GM21367 (cell line): ENCODE measurements around the gene ZNF618.
"Not testable (repeated sequence)": the region's sequence is repeated elsewhere in the genome, so short reads cannot be mapped to it uniquely, and the experiment has no call there.

ENCODE experiments used
- ATAC-seq: cut with Tn5 transposase; IDR thresholded peaks from one replicate; pipeline ENCODE4 v1.9.1; 2021; ENCODE audit not compliant: unreplicated experiment

Gene ZNF618

DNA sequence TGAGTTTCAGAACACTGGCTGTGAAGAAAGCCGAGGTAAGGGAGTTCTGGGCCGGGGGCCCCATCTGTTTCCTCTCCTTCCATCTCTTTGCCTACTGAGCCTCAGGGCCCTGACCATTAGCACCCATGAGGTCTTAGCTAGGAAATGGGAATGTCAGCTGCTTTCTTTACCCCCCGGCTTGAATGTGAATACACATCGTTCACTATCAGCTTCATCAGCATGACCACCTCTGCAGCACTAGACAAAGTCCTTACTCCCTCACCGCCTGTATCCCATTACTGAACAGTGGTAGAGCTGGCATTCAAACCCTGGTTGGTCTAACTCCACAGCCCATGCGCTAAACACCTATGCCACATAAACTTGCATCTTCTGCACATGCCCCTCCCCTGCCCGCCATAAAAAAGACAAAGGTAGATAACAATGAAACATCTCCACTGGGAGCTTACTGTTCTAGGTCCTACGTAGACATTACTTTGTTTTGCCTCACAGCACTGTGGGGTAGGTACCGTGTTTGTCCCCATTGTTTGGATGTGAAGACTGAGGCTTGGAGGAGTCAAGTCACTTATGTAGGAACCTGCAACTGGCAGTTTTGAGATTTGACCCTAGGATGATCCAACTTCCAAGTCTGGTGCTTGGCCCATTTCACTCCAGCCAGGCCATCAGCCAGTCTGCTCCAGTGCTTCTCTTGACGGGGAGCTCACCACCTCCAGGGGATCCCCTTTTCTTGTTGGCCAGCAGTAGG is 108.7 kb downstream of the ZNF618 start:
- ATAC-seq = no peak

DNA sequence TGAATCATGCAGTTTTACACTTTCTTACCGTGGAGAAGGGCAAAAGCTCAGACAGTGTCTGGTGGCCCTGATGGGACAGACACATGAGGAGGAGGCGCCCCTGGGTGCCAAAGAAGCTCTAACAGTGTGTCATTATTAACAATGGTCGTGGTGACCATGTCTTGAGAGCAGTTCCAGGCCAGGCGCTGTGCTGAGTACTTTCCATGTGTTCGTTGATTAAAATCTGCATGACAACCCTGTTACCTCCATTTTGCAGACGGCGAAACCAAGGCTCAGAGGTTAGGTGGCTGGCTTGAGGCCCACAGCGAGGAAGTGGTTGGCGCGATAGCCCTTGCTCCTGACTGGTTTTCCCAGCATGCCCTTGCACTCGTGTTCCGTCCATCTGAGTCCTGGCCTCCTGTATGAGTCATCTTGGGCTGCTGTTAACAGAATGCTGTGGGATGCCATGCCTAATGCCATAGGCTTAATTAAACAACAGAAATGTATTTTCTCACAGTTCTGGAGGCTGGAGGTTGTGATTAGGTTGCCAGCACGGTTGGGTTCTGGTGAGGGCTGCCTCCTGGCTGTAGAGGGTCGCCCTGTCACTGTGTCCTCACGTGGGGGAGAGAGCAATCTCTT is 110.0 kb downstream of the ZNF618 start:
- no peak for ATAC-seq

DNA sequence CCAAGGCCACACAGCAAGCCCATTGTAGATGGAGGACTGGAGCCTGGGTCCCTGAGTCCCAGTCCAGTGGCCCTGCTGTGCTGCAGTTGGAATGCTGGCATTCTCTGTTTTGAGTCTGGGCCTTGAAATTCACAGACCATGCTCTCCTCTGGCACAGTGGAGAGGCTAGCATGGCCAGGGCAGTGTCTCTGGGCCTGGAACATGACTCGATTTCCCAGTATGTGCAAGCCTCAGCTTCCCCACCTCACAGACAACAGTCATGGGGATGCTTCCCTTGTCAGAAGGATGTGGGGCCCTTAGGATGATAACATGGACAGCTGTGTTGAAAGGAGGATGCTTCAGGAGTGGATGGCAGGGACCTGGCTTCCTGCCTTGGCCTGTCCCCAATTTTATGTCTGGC is 110.8 kb downstream of the ZNF618 start:
- no peak for ATAC-seq

DNA sequence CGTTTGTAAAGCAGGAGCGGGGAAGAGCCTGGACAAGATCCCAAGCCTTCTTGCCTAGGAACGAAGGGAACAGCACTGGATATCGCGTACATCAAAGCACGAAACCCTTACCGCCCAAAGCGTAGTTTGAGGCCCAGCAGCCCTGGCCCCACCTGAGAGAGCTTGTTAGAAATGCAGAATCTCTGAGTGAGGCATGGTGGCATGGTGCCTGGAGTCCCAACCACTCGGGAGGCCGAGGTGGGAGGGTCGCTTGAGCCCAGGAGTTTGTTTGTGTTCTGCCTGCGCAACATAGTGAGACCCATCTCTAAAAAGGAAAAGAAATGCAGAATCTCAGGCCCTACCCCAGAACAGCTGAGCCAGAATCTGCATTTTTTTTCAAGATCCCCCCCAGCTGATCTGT is 111.4 kb downstream of the ZNF618 start:
- ATAC-seq = no peak

DNA sequence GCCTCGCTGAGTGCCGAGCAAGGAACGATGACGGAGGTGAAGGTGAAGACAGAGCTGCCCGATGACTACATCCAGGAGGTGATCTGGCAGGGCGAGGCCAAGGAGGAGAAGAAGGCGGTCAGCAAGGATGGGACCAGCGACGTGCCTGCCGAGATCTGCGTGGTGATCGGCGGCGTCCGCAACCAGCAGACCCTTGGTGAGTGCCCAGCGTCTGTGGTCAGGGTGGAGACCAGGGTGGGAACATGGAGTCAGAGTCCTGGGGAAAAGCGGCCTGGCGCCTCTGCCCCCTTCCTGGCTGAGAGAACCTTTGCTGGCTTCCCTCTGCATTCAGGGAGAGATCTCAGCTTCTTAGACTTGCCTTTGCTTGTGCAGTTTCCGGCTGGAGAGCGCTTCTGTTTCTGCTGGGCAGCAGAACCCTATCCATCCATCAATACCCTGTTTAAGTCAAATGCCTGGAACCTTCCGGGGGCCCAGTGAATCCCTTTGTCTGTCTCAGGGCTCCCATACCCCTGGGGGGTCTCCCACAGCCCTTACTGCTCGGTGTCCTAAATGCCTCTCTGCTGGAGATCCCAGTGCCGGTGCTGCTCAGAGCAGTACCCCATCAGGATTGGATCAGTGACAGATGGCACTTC is 112.4 kb downstream of the ZNF618 start:
- ATAC-seq = no peak

DNA sequence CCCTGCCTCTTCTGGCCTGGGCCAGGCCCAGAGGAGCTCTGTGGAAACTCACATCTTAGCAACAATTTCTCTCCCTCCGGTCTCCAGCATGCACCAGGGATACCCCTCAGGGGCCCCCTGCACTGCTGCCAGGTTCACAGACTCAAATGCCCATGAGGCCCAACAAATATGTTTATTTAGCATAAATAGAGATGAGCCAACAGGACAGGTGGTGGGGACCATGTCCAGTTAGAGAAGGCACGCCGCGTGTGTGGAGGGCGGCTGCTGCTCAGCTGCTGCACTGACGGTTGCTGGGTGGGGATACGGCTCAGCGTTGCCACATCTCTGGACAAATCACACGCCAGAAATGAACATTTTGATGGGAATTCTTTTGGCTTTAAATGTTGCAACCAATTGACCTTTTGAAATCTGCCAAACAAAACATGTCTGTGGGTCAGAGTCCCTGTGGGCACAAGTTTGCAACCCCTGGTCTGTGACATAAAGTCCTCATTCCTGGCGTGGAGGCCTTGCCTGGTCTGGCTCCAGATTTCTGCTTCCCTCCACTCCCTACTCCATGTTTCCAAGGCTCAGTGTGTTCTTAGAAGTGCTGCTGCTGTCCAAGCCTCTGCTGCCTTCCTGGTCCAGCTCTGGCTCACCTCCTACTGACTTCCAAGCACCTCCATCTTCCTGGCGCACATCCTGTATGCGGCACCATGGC is 113.1 kb downstream of the ZNF618 start:
- ATAC-seq = no peak

DNA sequence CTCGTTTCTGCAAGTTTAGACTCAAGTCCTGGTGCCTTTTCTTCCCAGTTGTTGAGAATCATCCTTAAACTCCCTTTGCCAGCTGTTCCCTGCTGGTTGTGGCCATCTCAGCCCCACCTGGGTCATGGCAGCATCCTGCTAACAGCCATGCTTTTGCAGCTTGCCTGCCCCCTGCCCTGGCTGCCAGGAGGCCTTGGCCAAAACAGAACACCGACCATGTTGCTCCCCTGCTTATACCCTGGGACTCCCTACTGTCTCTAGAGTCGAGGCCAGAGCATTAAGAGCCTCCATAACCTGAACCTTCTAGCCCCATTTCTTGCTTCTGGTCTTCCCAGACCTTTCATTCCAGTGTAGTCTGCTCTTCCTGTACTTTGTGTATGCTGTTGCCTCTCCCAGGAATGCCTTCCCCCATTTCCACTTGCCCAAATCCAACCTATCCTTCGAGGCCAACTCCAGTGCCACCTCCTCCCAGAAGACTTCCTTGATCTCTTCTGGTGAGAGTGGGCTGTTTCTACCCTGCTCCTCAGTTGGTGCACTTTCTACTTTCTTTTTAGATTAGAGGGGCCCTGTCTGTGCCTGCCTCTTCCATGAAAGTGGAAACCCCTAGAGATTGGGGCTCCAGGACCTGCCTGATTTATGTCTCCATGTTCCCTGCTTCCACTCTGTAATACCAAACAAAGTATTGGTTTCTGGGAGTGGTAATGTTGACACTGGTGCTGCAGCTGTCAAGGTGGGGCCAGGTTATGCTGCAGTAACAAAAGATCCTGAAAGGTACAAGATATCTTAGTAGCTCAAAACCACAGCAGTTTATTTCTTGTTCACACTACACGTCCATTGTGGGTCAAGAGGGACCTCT is 113.8 kb downstream of the ZNF618 start:
- ATAC-seq = no peak

GRCh38 chr9:113990570-113990907 is 114.4 kb downstream of the ZNF618 start:
- no peak for ATAC-seq

GRCh38 chr9:113990975-113991471 is 114.9 kb downstream of the ZNF618 start:
- ATAC-seq = no peak

- no peak for ATAC-seq
Observed at GRCh38 chr9:113991714-113992113, 115.6 kb downstream of the ZNF618 start.

- no peak for ATAC-seq
Observed at GRCh38 chr9:113992276-113992951, 116.3 kb downstream of the ZNF618 start.

GRCh38 chr9:113992994-113993393 is 116.9 kb downstream of the ZNF618 start:
- ATAC-seq = no peak

GRCh38 chr9:113993838-113994540 is 117.9 kb downstream of the ZNF618 start:
- no peak for ATAC-seq

DNA sequence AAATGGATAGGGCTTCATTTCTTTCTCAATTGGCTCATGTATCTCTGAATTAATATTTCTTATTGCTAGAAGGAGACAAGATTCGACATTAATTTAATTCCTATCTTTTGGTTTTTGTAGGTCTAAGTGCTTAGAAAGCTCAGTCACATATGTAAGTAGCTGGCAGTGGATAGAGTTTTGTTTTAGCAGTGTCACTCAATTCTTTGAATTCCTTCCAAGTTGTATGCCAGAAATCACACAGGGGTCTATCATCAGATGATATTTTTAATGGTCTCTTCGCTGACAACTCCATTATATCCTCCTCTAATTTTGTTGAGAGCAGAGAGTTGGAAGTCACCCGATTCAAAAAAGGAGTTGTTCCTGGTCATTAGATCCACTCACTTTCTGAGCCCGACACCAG is 119.3 kb downstream of the ZNF618 start:
- ATAC-seq = no peak

DNA sequence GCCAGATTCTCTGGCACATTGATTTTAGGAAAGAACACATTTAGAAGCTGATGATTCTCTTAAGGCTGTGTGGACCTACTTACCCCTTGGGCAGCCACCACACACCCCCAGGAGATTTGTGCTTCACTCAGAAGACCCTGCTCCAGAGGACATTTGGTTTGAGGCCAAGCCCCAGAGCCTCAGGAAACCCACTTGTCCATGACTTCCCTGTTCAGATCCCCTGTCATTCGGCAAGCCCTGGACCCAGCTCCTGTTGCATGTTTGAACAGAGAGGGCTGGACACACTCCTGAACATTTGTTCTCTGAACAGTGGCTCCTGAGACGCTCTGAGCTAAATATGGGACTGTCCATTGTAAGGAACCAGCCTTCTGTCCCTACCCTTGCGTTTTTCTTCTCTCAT is 119.9 kb downstream of the ZNF618 start:
- no peak for ATAC-seq

- no peak for ATAC-seq
Observed at GRCh38 chr9:113996531-113997001, 120.5 kb downstream of the ZNF618 start.

DNA sequence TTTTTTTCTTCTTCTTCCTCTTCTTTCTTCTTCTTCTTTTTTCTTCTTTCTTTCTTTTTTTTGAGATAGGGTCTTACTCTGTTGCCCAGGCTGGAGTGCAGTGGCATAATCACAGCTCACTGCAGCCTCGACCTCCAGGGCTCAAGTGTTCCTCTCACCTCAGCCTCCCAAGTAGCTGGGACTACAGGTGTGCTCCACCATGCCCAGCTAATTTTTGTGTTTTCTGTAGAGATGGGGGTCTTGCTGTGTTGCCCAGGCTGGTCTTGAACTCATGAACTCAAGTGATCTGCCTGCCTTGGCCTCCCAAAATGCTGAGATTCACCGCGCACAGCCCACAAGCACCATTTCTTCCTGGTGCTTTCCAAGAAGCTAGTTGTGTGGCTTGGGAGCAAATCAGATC is 121.0 kb downstream of the ZNF618 start:
- ATAC-seq = not testable (repeated sequence)

GRCh38 chr9:113997610-113998009 is 121.5 kb downstream of the ZNF618 start:
- ATAC-seq = no peak

GRCh38 chr9:113998114-113998513 is 122.0 kb downstream of the ZNF618 start:
- no peak for ATAC-seq
